ENCODE results near the gene GEMIN4. TPM values are rescaled to one million over a fixed set of nuclear protein-coding genes. Genes with fewer than 3 reads are reported as not detected.

The GEMIN4 gene
- total RNA-seq, 6 donors from 2014 or later = 17.6 to 79.6 (median 21.5) TPM

GRCh38 chr17:746783-747629 lies 5.1 kb downstream of the GEMIN4 start:
- ATAC-seq (ENCODE audit: low FRiP score in 2 of 2) (no peak), DNase-seq (peak in 1 of 2 donors; percentile 48)
- no peak overlapping the region for H3K4me3 ChIP-seq
- H3K4me1 ChIP-seq = peaks cover 10 to 20% (median 14%) of the 10 kb centered on the region in 4 donors
- no peaks in the 10 kb centered on the region for H3K9me3 ChIP-seq
- peaks cover 17 to 59% (median 35%) of the 10 kb centered on the region in 4 donors for H3K36me3 ChIP-seq
- H3K27ac ChIP-seq = no peak overlapping the region
- WGBS, 2 donors = 89 to 92% methylated on average over 38 of the region's 38 CpGs
- TF ChIP-seq EP300 (IDR thresholded peaks at IDR 0.05) (no peak), POLR2AphosphoS5 (IDR thresholded peaks at IDR 0.05) (no peak), CTCF (IDR thresholded peaks at IDR 0.05) (no peak), POLR2A (IDR thresholded peaks at IDR 0.05) (no peak)
- H3K27me3 ChIP-seq = no peaks in the 10 kb centered on the region

GRCh38 chr17:746181-746580 lies 5.9 kb downstream of the GEMIN4 start:
- H3K27ac ChIP-seq = no peak overlapping the region
- 91 to 92% methylated on average over 7 to 9 of the region's 9 CpGs for WGBS, 2 donors
- ATAC-seq (ENCODE audit: low FRiP score in 2 of 2) (no peak), DNase-seq (no peak)
- peaks cover 17 to 67% (median 42%) of the 10 kb centered on the region in 4 donors for H3K36me3 ChIP-seq
- H3K4me1 ChIP-seq = peaks cover 6 to 12% (median 10%) of the 10 kb centered on the region in 4 donors
- TF ChIP-seq EP300 (IDR thresholded peaks at IDR 0.05) (no peak), POLR2AphosphoS5 (IDR thresholded peaks at IDR 0.05) (no peak), POLR2A (IDR thresholded peaks at IDR 0.05) (no peak), CTCF (IDR thresholded peaks at IDR 0.05) (no peak)
- no peaks in the 10 kb centered on the region for H3K27me3 ChIP-seq
- H3K9me3 ChIP-seq = no peaks in the 10 kb centered on the region
- H3K4me3 ChIP-seq = no peak overlapping the region

GRCh38 chr17:745406-745805 lies 6.7 kb downstream of the GEMIN4 start:
- H3K27me3 ChIP-seq = no peaks in the 10 kb centered on the region
- no peaks in the 10 kb centered on the region for H3K9me3 ChIP-seq
- TF ChIP-seq POLR2AphosphoS5 (IDR thresholded peaks at IDR 0.05) (no peak), POLR2A (IDR thresholded peaks at IDR 0.05) (no peak), EP300 (IDR thresholded peaks at IDR 0.05) (no peak), CTCF (IDR thresholded peaks at IDR 0.05) (no peak)
- no peak overlapping the region for H3K27ac ChIP-seq
- peaks cover 17 to 75% (median 45%) of the 10 kb centered on the region in 4 donors for H3K36me3 ChIP-seq
- no peak overlapping the region for H3K4me3 ChIP-seq
- peaks cover 0 to 4% (median 3%) of the 10 kb centered on the region in 4 donors for H3K4me1 ChIP-seq
- 74 to 83% methylated on average over 7 to 11 of the region's 11 CpGs for WGBS, 2 donors
- DNase-seq (peak in 1 of 2 donors; percentile 49), ATAC-seq (ENCODE audit: low FRiP score in 2 of 2) (peak in 1 of 2 donors; percentile 25)

- Histone ChIP-seq H3K9me3 (no peaks in the 10 kb centered on the region), H3K27ac (no peak overlapping the region), H3K4me1 (no peaks in the 10 kb centered on the region), H3K36me3 (peaks cover 17 to 80% (median 45%) of the 10 kb centered on the region in 4 donors), H3K4me3 (no peak overlapping the region), H3K27me3 (no peaks in the 10 kb centered on the region)
- TF ChIP-seq POLR2A (IDR thresholded peaks at IDR 0.05) (no peak), EP300 (IDR thresholded peaks at IDR 0.05) (no peak), CTCF (IDR thresholded peaks at IDR 0.05) (no peak), POLR2AphosphoS5 (IDR thresholded peaks at IDR 0.05) (no peak)
- DNase-seq (no peak), ATAC-seq (ENCODE audit: low FRiP score in 2 of 2) (no peak)
- 85 to 86% methylated on average over 9 of the region's 9 CpGs for WGBS, 2 donors
These were observed 7.1 kb downstream of the GEMIN4 start for GRCh38 chr17:744937-745336.
